ENCODE results near the gene AP1G2. TPM values are rescaled to one million over a fixed set of nuclear protein-coding genes. Genes with fewer than 3 reads are reported as not detected.

Gene AP1G2
- total and polyA plus RNA-seq, 2 of the 13 experiments (the other 11 are each of a cell fraction or from before 2014, with no cell fraction given) = 96.9 to 611 TPM

DNA sequence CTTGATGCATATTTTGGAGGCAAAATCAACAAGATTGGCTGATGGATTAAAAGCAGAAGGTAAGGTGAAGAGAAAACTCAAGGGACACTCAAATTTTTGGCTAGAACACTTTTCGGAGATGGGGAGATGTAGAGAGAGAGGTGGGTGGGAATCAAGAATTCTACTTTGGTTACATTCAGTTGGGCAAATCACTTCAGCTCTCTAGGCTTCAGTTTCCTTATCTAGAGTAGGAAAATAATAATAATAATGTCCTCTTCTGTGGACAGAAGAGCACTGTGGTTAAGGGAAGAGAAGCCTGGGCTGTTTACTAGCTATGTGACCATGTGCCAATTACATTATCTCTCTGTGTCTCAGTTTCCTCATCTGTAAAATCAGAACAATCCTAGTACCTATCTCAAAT, 45.2 kb upstream of the AP1G2 start (continued):
- TF ChIP-seq, protein P1, sequence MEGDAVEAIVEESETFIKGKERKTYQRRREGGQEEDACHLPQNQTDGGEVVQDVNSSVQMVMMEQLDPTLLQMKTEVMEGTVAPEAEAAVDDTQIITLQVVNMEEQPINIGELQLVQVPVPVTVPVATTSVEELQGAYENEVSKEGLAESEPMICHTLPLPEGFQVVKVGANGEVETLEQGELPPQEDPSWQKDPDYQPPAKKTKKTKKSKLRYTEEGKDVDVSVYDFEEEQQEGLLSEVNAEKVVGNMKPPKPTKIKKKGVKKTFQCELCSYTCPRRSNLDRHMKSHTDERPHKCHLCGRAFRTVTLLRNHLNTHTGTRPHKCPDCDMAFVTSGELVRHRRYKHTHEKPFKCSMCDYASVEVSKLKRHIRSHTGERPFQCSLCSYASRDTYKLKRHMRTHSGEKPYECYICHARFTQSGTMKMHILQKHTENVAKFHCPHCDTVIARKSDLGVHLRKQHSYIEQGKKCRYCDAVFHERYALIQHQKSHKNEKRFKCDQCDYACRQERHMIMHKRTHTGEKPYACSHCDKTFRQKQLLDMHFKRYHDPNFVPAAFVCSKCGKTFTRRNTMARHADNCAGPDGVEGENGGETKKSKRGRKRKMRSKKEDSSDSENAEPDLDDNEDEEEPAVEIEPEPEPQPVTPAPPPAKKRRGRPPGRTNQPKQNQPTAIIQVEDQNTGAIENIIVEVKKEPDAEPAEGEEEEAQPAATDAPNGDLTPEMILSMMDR (CRISPR knock-in tag; IDR thresholded peaks at IDR 0.05) = no peak
- TF ChIP-seq KLF12 (CRISPR knock-in tag; IDR thresholded peaks at IDR 0.05; ENCODE audit: borderline replicate concordance) (peak; percentile 54; the same call in 1 of the 2 replicates), TBX2 (CRISPR knock-in tag; IDR thresholded peaks at IDR 0.05; ENCODE audit: borderline replicate concordance) (peak; percentile 24; the same call in 1 of the 2 replicates), ZC3H13 (CRISPR knock-in tag; IDR thresholded peaks at IDR 0.05) (0 out of 2 replicates have a peak, but pooled peaks have one; percentile 20), THAP11 (CRISPR knock-in tag; IDR thresholded peaks at IDR 0.05) (0 out of 2 replicates have a peak, but pooled peaks have one; percentile 8), MAF1 (CRISPR knock-in tag; IDR thresholded peaks at IDR 0.05; ENCODE audit: borderline replicate concordance) (0 out of 2 replicates have a peak, but pooled peaks have one; percentile 57), ZFP36L1 (CRISPR knock-in tag; IDR thresholded peaks at IDR 0.05) (0 out of 2 replicates have a peak, but pooled peaks have one; percentile 32), SPEN (CRISPR knock-in tag; IDR thresholded peaks at IDR 0.05; ENCODE audit: low read depth) (no peak), BRCA1 (CRISPR knock-in tag; IDR thresholded peaks at IDR 0.05) (no peak; the same call in 1 of the 2 replicates), ZSCAN21 (CRISPR knock-in tag; IDR thresholded peaks at IDR 0.05; ENCODE audit: borderline replicate concordance) (0 out of 2 replicates have a peak, but pooled peaks have one; percentile 16), MLXIP (CRISPR knock-in tag; IDR thresholded peaks at IDR 0.05; ENCODE audit: borderline replicate concordance) (0 out of 2 replicates have a peak, but pooled peaks have one; percentile 41), ZBTB20 (CRISPR knock-in tag; IDR thresholded peaks at IDR 0.05; ENCODE audit: borderline replicate concordance, low read depth) (0 out of 2 replicates have a peak, but pooled peaks have one; percentile 12), TFE3 (CRISPR knock-in tag; IDR thresholded peaks at IDR 0.05) (0 out of 2 replicates have a peak, but pooled peaks have one; percentile 26), ZC3H4 (CRISPR knock-in tag; IDR thresholded peaks at IDR 0.05; ENCODE audit: borderline replicate concordance) (0 out of 2 replicates have a peak, but pooled peaks have one; percentile 0)
